Panc1 (cell line): Measurements from ENCODE around the gene TCEAL9. TPM values are rescaled to one million over a fixed set of nuclear protein-coding genes. Genes with fewer than 3 reads are reported as not detected.

ENCODE experiments used
- ATAC-seq: fragments of 200-7000 bp; cut with Tn5 transposase; 2 replicates; pipeline ENCODE4 v1.9.1; 2020; ENCODE audit warnings: mild to moderate bottlenecking, moderate library complexity
- BruUV-seq: library from RNA; stranded (reverse); fragments of 400-500 nt; replicated peaks from 2 replicates; lab custom pipeline; 2021; lab: Mats Ljungman, UMichigan
- CTCF ChIA-PET: fragments of 300-600 bp; sonication (Branson Sonifier 250); formaldehyde crosslinking; loops from one replicate; lab custom pipeline; 2022; ENCODE audit warnings: antibody characterized with exemption; lab: Charles Lee
- POLR2A ChIA-PET: fragments of 300-600 bp; sonication (Branson Sonifier 250); formaldehyde crosslinking; loops from one replicate; lab custom pipeline; 2022; ENCODE audit warnings: antibody characterized with exemption; lab: Charles Lee
- DNase-seq: peaks from one replicate; pipeline ENCODE4 v3.0.0-alpha.2; 2010; ENCODE audit warnings: low read depth, low spot score
- H3K27ac ChIP-seq: 2 replicates; pipeline ENCODE4 v1.5.1; 2011; ENCODE audit warnings: mild to moderate bottlenecking, low read length, inconsistent platforms
- H3K27me3 ChIP-seq: fragments of 200-500 bp; sonication (Bioruptor generic); 2 replicates; pipeline ENCODE4 v1.6.0; 2014; ENCODE audit warnings: low read length, inconsistent platforms; ENCODE audit not compliant: control insufficient read depth, insufficient read depth
- H3K36me3 ChIP-seq: fragments of 200-500 bp; sonication (Bioruptor generic); 2 replicates; pipeline ENCODE4 v1.5.1; 2014; ENCODE audit warnings: inconsistent platforms, mild to moderate bottlenecking, low read length, moderate library complexity; ENCODE audit not compliant: control insufficient read depth, insufficient read depth
- H3K4me1 ChIP-seq: 2 replicates; pipeline ENCODE4 v1.5.1; 2011; ENCODE audit warnings: inconsistent platforms, mild to moderate bottlenecking, low read length, moderate library complexity; ENCODE audit not compliant: control insufficient read depth, insufficient read depth
- H3K4me3 ChIP-seq, 2 experiments: 2 replicates each; pipeline ENCODE4 v1.5.1; 2011 to 2012; ENCODE audit warnings: low read depth in 2 of 2, low read length in 2 of 2, mild to moderate bottlenecking in 2 of 2, inconsistent platforms in 1 of 2, moderate library complexity in 1 of 2
- H3K9me3 ChIP-seq: fragments of 200-500 bp; sonication (Bioruptor generic); 2 replicates; pipeline ENCODE4 v1.5.1; 2014; ENCODE audit warnings: low read depth, mild to moderate bottlenecking, inconsistent platforms, low read length, moderate library complexity; ENCODE audit not compliant: control insufficient read depth, insufficient read depth
- CTCF ChIP-seq: fragments of 450-650 bp; IDR thresholded peaks from 2 replicates; pipeline ENCODE4 v1.5.1; 2017; ENCODE audit warnings: mild to moderate bottlenecking
- POLR2AphosphoS5 ChIP-seq: IDR thresholded peaks from 2 replicates; pipeline ENCODE4 v1.6.1; 2012; ENCODE audit warnings: mild to moderate bottlenecking, low read depth, low read length, moderate library complexity
- REST ChIP-seq, 2 experiments: IDR thresholded peaks; 2 replicates each; pipeline ENCODE4 v1.6.1; 2011 to 2012; ENCODE audit warnings: low read depth in 2 of 2, control low read depth in 1 of 2, low read length in 1 of 2, mild to moderate bottlenecking in 1 of 2, moderate library complexity in 1 of 2; ENCODE audit not compliant: insufficient read depth in 1 of 2
- SIN3A ChIP-seq: IDR thresholded peaks from 2 replicates; pipeline ENCODE4 v1.6.1; 2012; ENCODE audit warnings: low read depth, mild to moderate bottlenecking, low read length, moderate library complexity, borderline replicate concordance; ENCODE audit not compliant: insufficient read depth
- TCF7L2 ChIP-seq: IDR thresholded peaks from 2 replicates; pipeline ENCODE4 v1.6.1; 2011; ENCODE audit warnings: mild to moderate bottlenecking, low read depth, low read length, inconsistent platforms
- in situ Hi-C: cut with HindIII; loops from 2 replicates; pipeline ENCODE4 v1.10.0; 2016; ENCODE audit warnings: low sequenced_read_pairs, low pct_unique_long_range_greater_than_20kb
- intact Hi-C: fragments of 100-400 bp; cut with micrococcal nuclease; formaldehyde crosslinking; loops from one replicate; pipeline ENCODE4 v1.10.0; 2022; ENCODE audit not compliant: unreplicated experiment
- total RNA-seq: library from RNA; stranded (reverse); gene quantifications from one replicate; pipeline ENCODE4 v1.2.1, GENCODE V29; 2021; ENCODE audit not compliant: unreplicated experiment

Gene TCEAL9
- total RNA-seq, 1 experiment from 2014 or later = 42.6 TPM

GRCh38 chrX:103397707-103398106 lies 41.4 kb downstream of the TCEAL9 start:
- in situ Hi-C loops (no loop called here), intact Hi-C loops (no loop called here)
- H3K27me3 ChIP-seq = no peaks in the 10 kb centered on the region
- no peaks in the 10 kb centered on the region for H3K36me3 ChIP-seq
- H3K27ac ChIP-seq = no peak overlapping the region
- TF ChIP-seq POLR2AphosphoS5 (no peak), SIN3A (no peak), REST (IDR thresholded peaks at IDR 0.05; ENCODE audit: insufficient read depth in 1 of 2, low read depth in 2 of 2, low read length in 1 of 2) (no peak), TCF7L2 (no peak), CTCF (no peak)
- no TSS peak for BruUV-seq
- no peaks in the 10 kb centered on the region; the same call in 1 of the 2 replicates for H3K4me1 ChIP-seq
- no peak overlapping the region for H3K4me3 ChIP-seq
- CTCF ChIA-PET = no interaction called here
- H3K9me3 ChIP-seq = no peaks in the 10 kb centered on the region
- POLR2A ChIA-PET = no interaction called here
- no peak for ATAC-seq
- DNase-seq = no peak

GRCh38 chrX:103398421-103398864 lies 42.1 kb downstream of the TCEAL9 start:
- TF ChIP-seq POLR2AphosphoS5 = no peak
- TF ChIP-seq TCF7L2 = no peak
- TF ChIP-seq CTCF = no peak
- TF ChIP-seq REST (IDR thresholded peaks at IDR 0.05; ENCODE audit: insufficient read depth in 1 of 2, low read depth in 2 of 2, low read length in 1 of 2) = no peak
- no peak for TF ChIP-seq SIN3A
- Histone ChIP-seq H3K4me3 (no peak overlapping the region), H3K4me1 (no peaks in the 10 kb centered on the region; the same call in 1 of the 2 replicates), H3K36me3 (no peaks in the 10 kb centered on the region), H3K27ac (no peak overlapping the region), H3K9me3 (no peaks in the 10 kb centered on the region), H3K27me3 (no peaks in the 10 kb centered on the region)
- POLR2A ChIA-PET = no interaction called here
- in situ Hi-C loops (no loop called here), intact Hi-C loops (no loop called here)
- no TSS peak for BruUV-seq
- ATAC-seq = no peak
- no peak for DNase-seq
- CTCF ChIA-PET = no interaction called here
